H1 (cell line): Measurements from ENCODE around the gene CD8B2. TPM values are rescaled to one million over a fixed set of nuclear protein-coding genes. Genes with fewer than 3 reads are reported as not detected.

Source experiments
- CTCF ChIA-PET: fragments of 300-600 bp; sonication (Branson Sonifier 250); formaldehyde crosslinking; loops from one replicate; lab custom pipeline; 2021; ENCODE audit not compliant: partially characterized antibody; lab: Charles Lee
- POLR2A ChIA-PET: fragments of 300-600 bp; sonication (Branson Sonifier 250); formaldehyde crosslinking; loops from one replicate; lab custom pipeline; 2021; ENCODE audit warnings: inconsistent platforms; ENCODE audit not compliant: partially characterized antibody; lab: Charles Lee
- DNase-seq, 2 experiments: peaks; one replicate each; pipeline versions ENCODE4 v3.0.0 to v3.0.0-alpha.2; 2010 to 2022; ENCODE audit warnings: low spot score in 2 of 2, low read depth in 1 of 2, mixed read lengths in 1 of 2
- FAIRE-seq: peaks from 2 replicates; lab custom pipeline; 2011; peaks lifted over from hg19 to GRCh38; lab: Jason Lieb, UNC
- H2AFZ ChIP-seq: 2 replicates; pipeline ENCODE4 v1.8.1; 2012; ENCODE audit warnings: low read length, inconsistent platforms
- H2AK5ac ChIP-seq: 2 replicates; pipeline ENCODE4 v1.6.1; 2013; ENCODE audit warnings: low read depth, low read length
- H2BK120ac ChIP-seq: replicated peaks from 2 replicates; pipeline ENCODE3; 2013; ENCODE audit warnings: low read depth, low read length, inconsistent platforms
- H2BK12ac ChIP-seq: 2 replicates; pipeline ENCODE4 v1.6.1; 2013; ENCODE audit warnings: low read depth, low read length
- H2BK15ac ChIP-seq: 2 replicates; pipeline ENCODE4 v1.6.1; 2013; ENCODE audit warnings: low read length
- H2BK20ac ChIP-seq: 2 replicates; pipeline ENCODE4 v1.6.1; 2013; ENCODE audit warnings: low read length
- H2BK5ac ChIP-seq: 2 replicates; pipeline ENCODE4 v1.6.1; 2013; ENCODE audit warnings: low read depth, low read length
- H3K14ac ChIP-seq: 2 replicates; pipeline ENCODE4 v1.6.1; 2013; ENCODE audit warnings: inconsistent platforms; ENCODE audit not compliant: insufficient read length
- H3K18ac ChIP-seq: 2 replicates; pipeline ENCODE4 v1.6.1; 2013; ENCODE audit warnings: low read length; ENCODE audit errors: extremely low read depth
- H3K23ac ChIP-seq: 2 replicates; pipeline ENCODE4 v1.6.1; 2013; ENCODE audit warnings: inconsistent platforms; ENCODE audit not compliant: insufficient read length
- H3K23me2 ChIP-seq: 2 replicates; pipeline ENCODE4 v1.6.1; 2013; ENCODE audit warnings: low read depth, low read length
- H3K27ac ChIP-seq: 2 replicates; pipeline ENCODE4 v1.6.1; 2011; ENCODE audit warnings: low read depth, low read length, inconsistent platforms
- H3K27me3 ChIP-seq, 4 experiments: replicated peaks in 1 of 4; 1 replicate in 1 of 4; 2 replicates in 3 of 4; pipeline versions ENCODE4 v1.6.1 to v1.8.1; 2011 to 2013; ENCODE audit warnings: low read length in 3 of 4, mild to moderate bottlenecking in 3 of 4, inconsistent platforms in 2 of 4, mixed read lengths in 2 of 4, moderate library complexity in 1 of 4; ENCODE audit not compliant: control insufficient read depth in 3 of 4, insufficient read depth in 3 of 4; ENCODE audit errors: extremely low read depth in 1 of 4
- H3K36me3 ChIP-seq, 4 experiments: 2 replicates each; pipeline versions ENCODE4 v1.6.1 to v1.8.1; 2011 to 2013; ENCODE audit warnings: mild to moderate bottlenecking in 4 of 4, low read length in 3 of 4, moderate library complexity in 2 of 4, control low read depth in 1 of 4, inconsistent platforms in 1 of 4; ENCODE audit not compliant: insufficient read depth in 4 of 4, control insufficient read depth in 2 of 4
- H3K4ac ChIP-seq: replicated peaks from 2 replicates; pipeline ENCODE3; 2013; ENCODE audit warnings: low read length, low read depth, mixed read lengths, inconsistent platforms; ENCODE audit not compliant: insufficient read length
- H3K4me1 ChIP-seq, 4 experiments: replicated peaks in 1 of 4; 1 replicate in 1 of 4; 2 replicates in 3 of 4; pipeline versions ENCODE4 v1.6.1 to v1.8.1; 2011 to 2013; ENCODE audit warnings: low read length in 3 of 4, inconsistent platforms in 2 of 4, mixed read lengths in 1 of 4; ENCODE audit not compliant: insufficient read depth in 4 of 4, control insufficient read depth in 3 of 4
- H3K4me2 ChIP-seq, 2 experiments: 2 replicates each; pipeline versions ENCODE4 v1.6.1 to v1.8.1; 2011 to 2013; ENCODE audit warnings: low read depth in 2 of 2, low read length in 2 of 2, control low read depth in 1 of 2, inconsistent platforms in 1 of 2, mild to moderate bottlenecking in 1 of 2; ENCODE audit not compliant: insufficient read depth in 1 of 2
- H3K4me3 ChIP-seq, 4 experiments: fragments of 200-600, 300-600 bp in 1 of 4; sonication (generic), shearing (Covaris generic), sonication (Bioruptor Twin) in 1 of 4; 2 replicates each; pipeline versions ENCODE4 v1.5.1 to v1.8.1; 2011 to 2016; ENCODE audit warnings: low read length in 4 of 4, low read depth in 3 of 4, control low read depth in 2 of 4, inconsistent platforms in 2 of 4, mild to moderate bottlenecking in 2 of 4, mixed read lengths in 1 of 4, moderate library complexity in 1 of 4; ENCODE audit not compliant: insufficient read depth in 2 of 4; ENCODE audit errors: extremely low read depth in 1 of 4
- H3K56ac ChIP-seq: replicated peaks from 2 replicates; pipeline ENCODE3; 2013; ENCODE audit warnings: low read depth, mild to moderate bottlenecking, mixed read lengths, low read length, inconsistent platforms; ENCODE audit not compliant: insufficient read length
- H3K79me1 ChIP-seq: 2 replicates; pipeline ENCODE4 v1.6.1; 2013; ENCODE audit warnings: low read depth, low read length, control low read depth
- H3K79me2 ChIP-seq, 2 experiments: 2 replicates each; pipeline versions ENCODE4 v1.6.1 to v1.8.1; 2012 to 2013; ENCODE audit warnings: low read length in 2 of 2, mild to moderate bottlenecking in 2 of 2, inconsistent platforms in 1 of 2; ENCODE audit not compliant: insufficient read depth in 2 of 2, control insufficient read depth in 1 of 2
- H3K9ac ChIP-seq, 4 experiments: replicated peaks in 1 of 4; 1 replicate in 1 of 4; 2 replicates in 3 of 4; pipeline versions ENCODE4 v1.6.1 to v1.8.1; 2011 to 2013; ENCODE audit warnings: low read depth in 3 of 4, low read length in 3 of 4, control low read depth in 2 of 4, mild to moderate bottlenecking in 2 of 4, moderate library complexity in 2 of 4, inconsistent platforms in 1 of 4; ENCODE audit errors: extremely low read depth in 1 of 4
- H3K9me3 ChIP-seq, 2 experiments: 2 replicates each; pipeline versions ENCODE4 v1.6.1 to v1.8.1; 2012 to 2013; ENCODE audit warnings: mild to moderate bottlenecking in 2 of 2, moderate library complexity in 2 of 2, control low read depth in 1 of 2, inconsistent platforms in 1 of 2, low read depth in 1 of 2, low read length in 1 of 2, mixed read lengths in 1 of 2; ENCODE audit not compliant: insufficient read depth in 2 of 2
- H4K20me1 ChIP-seq, 2 experiments: replicated peaks in 1 of 2; 2 replicates each; pipeline versions ENCODE3 to v1.8.1; 2011 to 2013; ENCODE audit warnings: inconsistent platforms in 2 of 2, low read length in 2 of 2, mild to moderate bottlenecking in 1 of 2; ENCODE audit not compliant: insufficient read depth in 2 of 2, control insufficient read depth in 1 of 2
- H4K5ac ChIP-seq: 2 replicates; pipeline ENCODE4 v1.6.1; 2013; ENCODE audit warnings: low read length, low read depth, mixed read lengths, inconsistent platforms; ENCODE audit not compliant: insufficient read length
- H4K8ac ChIP-seq: 2 replicates; pipeline ENCODE4 v1.8.0; 2013; ENCODE audit warnings: mild to moderate bottlenecking, moderate library complexity, low read length, inconsistent platforms; ENCODE audit not compliant: insufficient read depth; ENCODE audit errors: extremely low read depth
- H4K91ac ChIP-seq: replicated peaks from 2 replicates; pipeline ENCODE3; 2013; ENCODE audit warnings: low read length, mixed read lengths, inconsistent platforms; ENCODE audit not compliant: insufficient read length
- ASH2L ChIP-seq: fragments of 200-600, 300-600 bp; sonication (generic); IDR thresholded peaks from one replicate; pipeline ENCODE4 v1.7.1; 2017; ENCODE audit warnings: low read length
- CEBPB ChIP-seq: IDR thresholded peaks from 2 replicates; pipeline ENCODE4 v1.6.1; 2012; ENCODE audit warnings: low read depth, low read length
- JUN ChIP-seq: IDR thresholded peaks from 2 replicates; pipeline ENCODE4 v1.6.1; 2011; ENCODE audit warnings: low read depth, mild to moderate bottlenecking, improper control_type of control experiment, low read length
- KDM5A ChIP-seq: fragments of 200-600 bp; IDR thresholded peaks from 2 replicates; pipeline ENCODE4 v1.7.1; 2012; ENCODE audit warnings: mild to moderate bottlenecking, low read length, inconsistent platforms, mixed read lengths
- RNF2 ChIP-seq: fragments of 200-900, 300-1000 bp; sonication (generic); IDR thresholded peaks from 2 replicates; pipeline ENCODE4 v1.7.1; 2016; ENCODE audit warnings: borderline replicate concordance, low read depth, mild to moderate bottlenecking, antibody characterized with exemption, low read length; ENCODE audit not compliant: poor library complexity, severe bottlenecking; ENCODE audit errors: missing control alignments
- WGBS, 2 experiments: shearing (Covaris generic) in 1 of 2; methylation state at CpG; one replicate each; pipeline versions ENCODE4 v1.1.6 to v1.1.7; 2013 to 2015; ENCODE audit warnings: low lambda C conversion rate in 2 of 2, mixed read lengths in 2 of 2, inconsistent platforms in 1 of 2, low coverage in 1 of 2, missing lambda C conversion rate in 1 of 2; ENCODE audit not compliant: insufficient replicate concordance in 2 of 2, insufficient coverage in 1 of 2, insufficient read length in 1 of 2; ENCODE audit errors: extremely low coverage in 1 of 2, missing lambda C conversion rate in 1 of 2; 5-methylcytosine and 5-hydroxymethylcytosine counted together
- polyA plus RNA-seq, 7 experiments: library from polyadenylated mRNA; depleted of rRNA in 3 of 7; stranded (reverse) in 5 of 7; unstranded in 2 of 7; fragments of >200 nt in 5 of 7; fragments of 200-250 nt in 2 of 7; gene quantifications; 1 replicate in 5 of 7; 2 replicates in 1 of 7; 4 replicates in 1 of 7; pipeline versions ENCODE4 v1.2.1 to v1.2.3, GENCODE V29; 2011 to 2013; ENCODE audit warnings: missing spikeins in 2 of 7, mixed read lengths in 2 of 7
- total RNA-seq: library from RNA; stranded (reverse); fragmentation: NEBNext Ultra II Directional; extraction: Animal tissue kit (Norgen Biotek cat#: 25700); gene quantifications from 2 replicates; pipeline ENCODE4 v1.2.1, GENCODE V29; 2021

The CD8B2 gene
- total and polyA plus RNA-seq, 2 of the 8 experiments (the other 6 are each of a cell fraction or from before 2014, with no cell fraction given), result 0.03 TPM; not detected in 1

GRCh38 chr2:106517329-106517728, 30.2 kb downstream of the CD8B2 start:
- H3K18ac ChIP-seq, result no peak overlapping the region
- FAIRE-seq (no peak), DNase-seq (no peak)
- H3K9ac ChIP-seq, result no peak overlapping the region; a peak in 1 of 7 replicates
- no peaks in the 10 kb centered on the region for H4K20me1 ChIP-seq
- H3K79me1 ChIP-seq, result no peaks in the 10 kb centered on the region
- no peak overlapping the region for H3K4me3 ChIP-seq
- no peaks in the 10 kb centered on the region for H3K27me3 ChIP-seq
- H2AFZ ChIP-seq, result no peak overlapping the region
- POLR2A ChIA-PET, result no interaction called here
- H4K8ac ChIP-seq, result no peak overlapping the region
- H2BK20ac ChIP-seq, result no peak overlapping the region
- H4K5ac ChIP-seq, result no peak overlapping the region
- H4K91ac ChIP-seq, result no peak overlapping the region
- H3K27ac ChIP-seq, result no peak overlapping the region
- H3K79me2 ChIP-seq, result no peaks in the 10 kb centered on the region
- no peak overlapping the region for H3K14ac ChIP-seq
- no peak overlapping the region for H2BK15ac ChIP-seq
- no peak overlapping the region for H2AK5ac ChIP-seq
- no peak overlapping the region for H2BK120ac ChIP-seq
- no peak overlapping the region for H2BK5ac ChIP-seq
- 93% methylated on average over 11 of the region's 11 CpGs; no CpG with 5 or more reads in 1 of the 2 experiments for WGBS, 2 experiments
- H3K23ac ChIP-seq, result no peak overlapping the region
- H2BK12ac ChIP-seq, result no peak overlapping the region
- TF ChIP-seq ASH2L (no peak), JUN (no peak), CEBPB (peak; percentile 86), KDM5A (no peak), RNF2 (no peak)
- H3K4me2 ChIP-seq, result no peak overlapping the region
- no peak overlapping the region for H3K56ac ChIP-seq
- H3K4ac ChIP-seq, result no peak overlapping the region
- peaks cover 4% of the 10 kb centered on the region; the same call in 1 of the 2 replicates for H3K23me2 ChIP-seq
- no peaks in the 10 kb centered on the region for H3K4me1 ChIP-seq
- H3K36me3 ChIP-seq, result no peaks in the 10 kb centered on the region
- CTCF ChIA-PET, result interaction anchor here (1.7 kb wide), 1 partner anchor 22 kb away, joined by 8 read pairs; no protein-coding TSS in a partner anchor
- no peaks in the 10 kb centered on the region for H3K9me3 ChIP-seq
